ENCODE measurements around the gene CDH4.

GRCh38 chr20:61559706-61560315 lies 307.8 kb downstream of the CDH4 start:
- TF ChIP-seq CTCF (IDR thresholded peaks at IDR 0.05 in 8 of 11, conservative IDR thresholded peaks at IDR 0.05 in 3 of 11) (no peak), POLR2AphosphoS5 (IDR thresholded peaks at IDR 0.05) (no peak), POLR2A (IDR thresholded peaks at IDR 0.05) (no peak)
